AG04450 (cell line): ENCODE data around the gene CNN1. TPM values are rescaled to one million over a fixed set of nuclear protein-coding genes. Genes with fewer than 3 reads are reported as not detected.

Experiments used
- CTCF ChIA-PET: fragments of 300-600, 350-600 bp; formaldehyde crosslinking; extraction: SDS; loops from one replicate; lab custom pipeline; 2022; ENCODE audit warnings: antibody characterized with exemption, inconsistent platforms; lab: Charles Lee
- POLR2A ChIA-PET: fragments of 350-600 bp; formaldehyde crosslinking; extraction: SDS; loops from one replicate; lab custom pipeline; 2021; ENCODE audit warnings: antibody characterized with exemption, inconsistent platforms; lab: Yijun Ruan, JAX
- DNase-seq: peaks from one replicate; pipeline ENCODE4 v3.0.0-alpha.2; 2011; ENCODE audit warnings: low read depth, low spot score
- H3K27ac ChIP-seq: one replicate; pipeline ENCODE4 v1.5.1; 2012; ENCODE audit warnings: low read depth, low read length, control low read depth
- H3K27me3 ChIP-seq: one replicate; pipeline ENCODE4 v1.6.0; 2012; ENCODE audit warnings: low read length; ENCODE audit not compliant: control insufficient read depth, insufficient read depth
- H3K4me3 ChIP-seq: 2 replicates; pipeline ENCODE4 v1.5.1; 2011; ENCODE audit warnings: mild to moderate bottlenecking, low read depth, low read length, control low read depth
- H3K9me3 ChIP-seq: 2 replicates; pipeline ENCODE4 v1.5.1; 2012; ENCODE audit warnings: low read length; ENCODE audit not compliant: control insufficient read depth, insufficient read depth
- CTCF ChIP-seq: IDR thresholded peaks from 2 replicates; pipeline ENCODE4 v1.5.1; 2011; ENCODE audit warnings: low read depth, low read length, control low read depth, inconsistent platforms
- polyA plus RNA-seq: library from polyadenylated mRNA; depleted of rRNA; stranded (reverse); fragments of >200 nt; gene quantifications from 2 replicates; pipeline ENCODE4 v1.2.3, GENCODE V29; 2011

Gene CNN1
- polyA plus RNA-seq, 1 experiment, result 99.6 TPM

DNA sequence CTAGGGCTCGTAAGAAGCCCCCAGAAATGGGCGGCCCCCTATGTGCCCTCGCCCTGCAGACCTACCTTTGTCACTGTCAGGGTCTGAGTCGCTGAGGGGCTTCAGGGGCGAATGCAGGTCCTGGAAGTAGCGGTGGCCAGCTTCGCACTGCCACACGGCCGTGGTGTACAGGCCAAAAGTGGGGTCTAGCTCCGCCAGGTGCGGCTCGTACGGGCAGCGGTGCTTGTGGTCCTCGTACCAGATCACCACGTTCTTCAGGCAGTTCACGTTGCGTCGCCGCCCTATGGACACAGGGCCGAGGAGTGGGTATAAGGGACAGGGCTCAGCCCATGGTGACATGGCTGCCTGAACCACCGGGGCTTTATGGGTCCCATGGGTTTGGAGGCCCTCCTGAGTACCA is 42.8 kb upstream of the CNN1 start:
- TF ChIP-seq CTCF, result no peak
- Histone ChIP-seq H3K9me3 (no peaks in the 10 kb centered on the region; the same call in 1 of the 2 replicates), H3K27ac (no peak overlapping the region), H3K27me3 (no peaks in the 10 kb centered on the region), H3K4me3 (no peak overlapping the region)
- POLR2A ChIA-PET, result no interaction called here
- no peak for DNase-seq
- CTCF ChIA-PET, result interaction anchor here (1.0 to 1.5 kb wide), 3 partner anchors 11 to 214 kb away, joined by 3 read pairs; partner anchors contain the start of gene ELOF1

DNA sequence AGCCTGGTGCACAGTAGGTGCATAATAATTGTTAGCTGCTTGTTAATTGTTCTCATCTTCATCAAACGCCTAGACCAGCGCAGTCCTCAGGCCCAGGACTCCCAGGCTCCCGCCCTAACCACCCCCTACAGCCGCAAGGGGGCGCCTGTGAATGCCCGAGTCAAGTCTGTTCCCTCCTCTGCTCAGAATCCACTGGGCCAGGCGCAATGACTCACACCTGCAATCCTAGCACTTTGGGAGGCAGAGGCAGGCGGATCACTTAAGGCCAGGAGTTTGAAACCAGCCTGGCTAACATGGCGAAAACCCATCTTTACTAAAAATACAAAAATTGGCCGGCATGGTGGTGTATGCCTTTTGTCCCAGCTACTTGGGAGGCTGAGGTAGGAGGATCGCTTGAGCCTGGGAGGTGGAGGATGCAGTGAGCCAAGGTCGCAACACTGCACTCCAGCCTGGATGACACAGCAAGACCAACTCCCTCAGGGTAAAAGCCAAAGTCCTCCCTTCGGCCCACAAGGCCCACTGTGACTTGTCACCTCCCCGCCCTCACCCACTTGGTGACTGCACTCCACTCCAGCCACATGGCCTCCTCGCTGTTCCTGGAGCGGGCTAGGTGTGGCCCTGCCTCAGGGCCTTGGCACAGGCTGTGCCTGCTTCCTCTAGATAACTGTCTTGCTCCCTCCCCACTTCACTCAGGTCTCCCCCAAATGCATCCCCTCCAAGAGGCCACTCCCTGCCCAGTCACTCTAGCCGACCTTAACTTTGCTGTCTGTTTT is 42.1 kb upstream of the CNN1 start:
- Histone ChIP-seq H3K4me3 (no peak overlapping the region), H3K27me3 (no peaks in the 10 kb centered on the region), H3K9me3 (no peaks in the 10 kb centered on the region; the same call in 1 of the 2 replicates), H3K27ac (no peak overlapping the region)
- peak; percentile 71 for TF ChIP-seq CTCF
- DNase-seq, result peak; percentile 55
- ChIA-PET POLR2A (no interaction called here), CTCF (interaction anchor here (0.6 to 1.5 kb wide), 4 partner anchors 11 to 278 kb away, joined by 3 read pairs; partner anchors contain the start of gene ELOF1)

DNA sequence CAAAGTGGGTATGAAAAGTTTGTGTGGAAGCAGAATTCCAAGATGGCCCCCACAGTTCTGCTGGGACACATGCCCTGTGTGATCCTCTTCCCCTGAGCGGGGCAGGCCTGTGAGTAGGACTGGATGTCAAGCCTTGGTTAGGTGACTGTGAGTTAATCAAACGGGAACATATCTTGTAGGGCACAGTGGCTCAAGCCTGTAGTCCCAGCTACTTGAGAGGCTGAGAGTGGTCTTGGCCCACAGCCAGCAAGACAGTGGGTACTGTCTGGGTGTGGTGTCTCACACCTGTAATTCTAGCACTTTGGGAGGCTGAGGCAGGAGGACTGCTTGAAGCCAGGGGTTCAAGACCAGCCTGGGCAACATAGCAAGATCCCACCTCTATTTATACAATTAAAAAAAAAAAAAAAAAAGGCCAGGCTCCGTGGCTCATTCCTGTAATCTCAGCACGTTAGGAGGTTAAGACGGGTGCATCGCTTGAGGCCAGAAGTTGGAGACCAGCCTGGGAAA is 39.4 kb upstream of the CNN1 start:
- no peaks in the 10 kb centered on the region for H3K27me3 ChIP-seq
- TF ChIP-seq CTCF, result no peak
- no peak overlapping the region for H3K4me3 ChIP-seq
- no peak for DNase-seq
- H3K9me3 ChIP-seq, result no peaks in the 10 kb centered on the region; the same call in 1 of the 2 replicates
- ChIA-PET POLR2A (no interaction called here), CTCF (no interaction called here)
- no peak overlapping the region for H3K27ac ChIP-seq

DNA sequence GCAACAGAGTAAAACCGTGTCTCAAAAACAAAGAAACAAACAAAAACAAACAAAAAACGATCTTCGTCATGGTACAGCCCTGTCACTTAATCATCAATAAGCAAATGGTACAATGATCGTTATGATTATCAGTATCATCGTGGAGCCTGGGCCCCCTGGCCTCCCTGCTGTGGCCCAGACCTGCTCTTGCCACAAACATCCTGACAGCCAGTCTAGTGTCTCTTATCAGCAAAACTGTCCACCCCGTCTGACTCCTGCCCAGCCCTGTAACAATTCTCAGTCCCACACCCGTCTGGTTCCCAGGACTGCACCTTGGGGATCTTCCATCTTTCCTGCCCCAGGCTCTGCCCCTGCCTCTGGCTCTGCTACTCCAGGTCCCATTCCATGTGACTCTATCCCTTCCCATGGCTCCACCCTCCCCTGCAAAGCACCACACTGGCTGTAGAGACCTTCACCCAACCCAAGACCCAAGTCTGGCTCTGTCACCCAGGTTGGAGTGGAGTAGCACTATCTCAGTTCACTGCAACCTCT is 38.7 kb upstream of the CNN1 start:
- Histone ChIP-seq H3K27me3 (no peaks in the 10 kb centered on the region), H3K9me3 (no peaks in the 10 kb centered on the region; the same call in 1 of the 2 replicates), H3K4me3 (no peak overlapping the region), H3K27ac (no peak overlapping the region)
- ChIA-PET POLR2A (no interaction called here), CTCF (no interaction called here)
- TF ChIP-seq CTCF, result no peak
- no peak for DNase-seq
